Stimulated activated CD8-positive, alpha-beta memory T cell treated with anti-CD3 and anti-CD28 coated beads, Interleukin-4, amount 100 ng/mL, for 1 hour (primary cell): ENCODE data around the gene PROX1.

Experiments used
- DNase-seq, 2 donors: peaks; one replicate each; pipeline ENCODE4 v3.0.0-alpha.2; 2020; ENCODE audit warnings: low read depth in 2 of 2, low spot score in 1 of 2

Gene PROX1

DNA sequence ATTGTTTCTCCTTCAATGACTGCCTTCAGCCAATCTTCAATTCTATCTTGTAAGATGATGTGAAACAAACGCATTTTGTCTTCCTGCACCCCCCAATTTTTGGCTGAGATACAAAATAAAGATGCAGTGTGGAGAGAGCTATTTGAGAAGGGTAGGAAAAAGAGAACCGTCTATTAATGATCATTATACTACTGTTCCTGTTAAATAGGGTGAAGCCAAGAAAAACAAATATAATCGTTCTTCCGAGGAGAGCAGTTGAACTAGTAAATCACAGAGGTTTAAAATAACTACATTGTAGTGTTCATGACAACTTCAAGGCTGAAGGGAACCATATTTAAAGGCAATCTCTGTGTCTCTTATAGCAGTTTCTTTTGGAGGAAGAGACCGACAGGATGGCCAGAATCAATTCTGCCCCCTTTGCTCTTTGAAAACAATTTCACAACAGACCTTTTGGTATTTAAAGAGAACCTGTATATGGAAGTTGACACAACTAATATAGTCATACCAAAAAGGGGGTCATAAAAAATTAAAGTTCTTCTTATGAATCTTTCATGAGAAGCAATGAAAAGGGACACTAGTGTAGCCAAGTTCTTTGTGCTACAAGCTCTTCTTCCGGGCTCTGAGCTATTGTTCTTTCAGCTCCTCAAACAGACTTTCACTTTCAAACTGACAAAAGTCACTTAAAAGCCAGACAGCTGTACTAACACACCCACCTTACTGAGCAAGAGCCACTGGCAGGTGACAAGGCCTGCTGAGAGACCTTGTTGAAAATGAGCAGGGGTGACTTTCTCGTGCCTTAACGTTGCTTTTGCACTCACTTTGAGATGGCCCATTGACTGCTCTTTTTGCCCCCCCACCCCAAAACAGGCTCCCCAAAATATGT, 30.9 kb downstream of the PROX1 start:
- no peak for DNase-seq

DNA sequence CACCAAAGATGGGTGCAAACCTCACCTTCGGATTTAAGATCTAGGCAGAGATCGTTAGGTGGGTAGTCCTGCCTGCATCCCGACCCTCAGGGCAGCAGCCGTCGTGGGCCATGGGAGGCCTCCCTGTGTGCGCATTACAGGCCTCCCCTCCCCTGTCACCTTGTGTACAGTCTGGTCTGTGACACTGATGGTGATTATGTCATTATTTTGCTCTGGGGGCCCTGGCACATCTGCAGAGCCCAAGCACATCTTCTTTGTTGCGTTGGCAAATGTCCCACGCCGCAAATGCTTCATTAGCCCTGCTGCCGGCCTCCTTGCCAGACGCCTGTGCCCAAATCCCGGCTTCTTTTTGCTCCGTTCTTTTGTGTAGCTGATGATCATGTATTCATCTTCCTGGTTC, 31.7 kb downstream of the PROX1 start:
- DNase-seq, result no peak

- DNase-seq, result no peak
These were observed 33.5 kb downstream of the PROX1 start for GRCh38 chr1:214021321-214021720.

DNA sequence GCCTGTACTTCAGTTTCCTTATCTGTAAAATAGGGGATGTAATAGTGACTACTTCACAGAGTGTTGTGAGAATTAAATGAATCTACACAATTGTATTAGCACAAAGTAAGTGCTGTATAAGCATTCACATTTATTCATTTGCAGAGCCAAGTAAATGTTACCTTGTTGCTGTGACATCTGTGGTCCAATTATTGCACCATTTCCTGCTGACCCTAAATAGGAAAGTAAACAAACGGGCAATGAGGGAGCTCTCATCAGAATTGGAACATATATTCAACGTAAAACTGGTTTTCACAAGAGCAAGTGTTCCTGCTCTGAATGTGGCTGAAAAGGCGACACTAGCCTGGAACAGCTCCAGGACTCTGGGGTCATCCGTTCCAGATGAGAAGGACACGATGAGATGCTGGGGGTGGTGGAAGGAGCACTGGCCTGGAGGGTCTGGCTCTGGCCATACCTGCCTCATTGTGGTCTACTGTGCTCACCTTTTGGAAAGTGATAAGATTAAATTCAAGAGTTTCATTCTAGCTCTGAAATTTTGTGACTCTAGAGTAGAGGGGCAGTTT, 34.5 kb downstream of the PROX1 start:
- DNase-seq, result no peak

DNA sequence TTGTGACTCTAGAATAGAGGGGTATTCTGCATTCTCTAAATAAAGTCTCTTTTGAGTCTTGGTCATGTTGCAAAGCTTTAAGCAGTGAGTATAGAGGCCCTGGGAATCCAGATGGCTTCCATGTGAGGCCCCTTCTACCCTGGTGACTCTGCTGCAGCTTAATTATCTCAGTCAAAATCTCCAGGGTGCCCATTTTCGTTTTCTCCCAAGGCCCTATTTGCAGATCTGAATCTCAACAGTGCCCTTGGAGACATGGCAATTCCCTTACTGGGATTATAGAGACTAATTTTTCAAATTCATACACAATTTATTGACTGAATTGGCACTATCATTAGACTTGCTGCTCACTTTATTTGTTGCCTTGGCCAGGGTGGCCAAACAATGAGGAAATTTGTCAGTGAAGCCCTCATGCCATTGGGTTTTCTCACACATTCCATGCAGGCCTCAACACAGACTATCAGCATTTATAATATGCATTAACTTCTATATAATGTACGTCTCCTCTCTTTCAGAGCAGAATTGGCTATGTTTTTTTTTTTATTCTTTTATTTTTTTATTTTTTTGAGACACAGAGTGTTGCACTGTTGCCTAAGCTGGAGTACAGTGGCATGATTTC, 35.1 kb downstream of the PROX1 start:
- no peak for DNase-seq

DNA sequence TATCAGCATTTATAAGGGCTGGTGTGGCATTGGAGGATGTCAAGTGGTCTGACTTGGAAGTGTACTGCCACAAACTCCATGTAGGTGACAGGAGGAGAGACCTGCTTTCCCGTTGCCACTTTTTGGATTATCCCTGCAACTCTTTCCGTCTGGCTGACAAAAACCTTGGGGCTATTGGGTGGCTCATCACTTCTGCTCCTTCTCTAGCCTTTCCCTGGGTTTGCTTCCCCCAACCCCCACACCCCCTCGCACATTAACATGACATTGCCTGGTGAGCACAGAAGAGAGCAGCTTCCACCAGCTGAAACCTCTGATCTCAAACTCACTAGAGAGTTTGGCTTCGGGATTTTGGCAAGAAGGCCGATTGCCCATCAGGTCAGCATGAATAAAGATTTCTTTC, 39.2 kb downstream of the PROX1 start:
- DNase-seq, result no peak

DNA sequence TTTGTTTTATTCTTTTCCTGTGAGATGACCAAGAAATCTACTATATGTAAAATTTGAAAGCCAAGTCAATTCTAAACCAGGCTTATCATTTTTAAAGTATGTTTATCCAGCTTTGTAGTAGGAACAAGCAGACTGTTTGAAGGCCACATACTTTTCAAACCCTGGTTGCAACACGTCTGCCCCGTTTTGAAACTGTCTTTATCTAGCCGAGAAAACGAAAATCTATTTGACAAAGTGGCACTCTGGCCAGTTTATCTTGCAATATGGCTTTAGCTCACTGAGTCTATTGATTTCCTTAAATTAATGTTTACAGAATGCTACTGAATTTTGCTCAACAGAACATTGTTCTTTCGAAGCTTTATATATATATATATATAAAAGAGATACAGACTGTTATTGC, 39.7 kb downstream of the PROX1 start:
- DNase-seq, result no peak

- DNase-seq, result no peak
These were observed 40.3 kb downstream of the PROX1 start for GRCh38 chr1:214028095-214028494.

- DNase-seq, result no peak
These were observed 41.1 kb downstream of the PROX1 start for GRCh38 chr1:214028649-214029406.

GRCh38 chr1:214029796-214030195, 42.0 kb downstream of the PROX1 start:
- no peak for DNase-seq

DNA sequence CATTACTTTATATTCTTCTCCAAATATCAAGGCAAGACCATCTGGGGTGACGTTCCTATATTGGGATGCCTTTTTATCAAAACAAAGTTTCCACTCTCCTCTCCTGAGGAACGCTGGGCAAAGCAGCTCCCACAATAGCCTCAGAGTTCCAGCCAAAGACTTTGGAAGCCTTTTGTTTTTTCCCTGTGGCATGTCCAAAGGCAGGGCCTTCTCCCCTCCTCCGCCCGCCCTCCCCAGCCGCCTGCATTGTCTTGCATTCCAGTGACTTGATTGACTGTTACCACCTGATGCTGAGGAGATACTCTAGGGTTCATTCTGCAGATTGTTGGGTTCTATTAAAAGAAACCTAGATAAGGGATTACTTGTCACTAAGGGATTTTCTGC, 43.5 kb downstream of the PROX1 start:
- no peak for DNase-seq

- DNase-seq, result no peak
These were observed 49.7 kb downstream of the PROX1 start for GRCh38 chr1:214037468-214037867.

DNA sequence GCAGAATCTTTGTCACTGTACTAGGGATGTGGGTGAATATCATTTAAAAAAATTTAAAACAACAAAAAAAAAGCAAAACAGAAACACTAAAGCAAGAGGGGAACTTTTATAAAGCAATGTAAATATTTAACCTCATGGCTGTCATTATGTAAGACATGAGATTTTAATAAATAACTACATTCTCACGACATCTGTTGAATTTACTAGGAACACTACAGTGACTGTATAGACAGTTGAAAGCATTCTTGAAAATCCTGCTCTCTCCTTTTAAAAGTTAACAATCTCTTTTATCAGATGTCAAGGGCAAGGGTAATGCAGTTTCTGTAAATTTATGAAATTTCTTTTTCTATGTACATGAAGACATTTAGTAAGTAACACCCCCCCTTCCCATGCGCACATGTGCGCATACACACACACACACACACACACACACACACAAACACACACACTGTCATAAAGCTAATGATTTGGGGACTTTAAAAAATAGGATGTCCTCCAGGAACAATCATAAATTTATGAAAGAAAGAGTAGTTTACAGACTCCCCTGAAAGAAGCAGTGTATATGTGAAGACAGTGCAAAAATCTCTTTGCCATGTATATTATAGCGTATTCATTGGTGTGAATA, 51.7 kb downstream of the PROX1 start:
- DNase-seq, result no peak

DNA sequence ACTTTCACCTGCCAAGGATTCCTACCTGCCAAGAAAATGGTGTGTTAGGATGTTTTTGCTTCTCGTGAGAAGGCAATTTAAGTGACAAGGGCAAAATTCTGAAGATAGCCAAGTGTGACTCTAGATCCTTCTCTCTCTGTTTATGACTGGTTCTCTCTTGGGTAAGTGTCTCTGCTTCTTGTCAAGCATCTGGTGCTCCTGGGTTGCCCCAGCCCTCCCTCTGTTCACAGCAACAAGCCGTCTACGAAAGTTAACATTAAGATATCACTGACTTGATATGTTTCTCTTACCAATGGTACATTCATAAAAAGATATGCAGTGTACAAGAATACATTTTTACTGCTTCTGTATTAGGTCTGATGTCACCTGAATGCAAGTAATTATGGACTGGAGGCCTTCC, 55.4 kb downstream of the PROX1 start:
- DNase-seq, result no peak

- DNase-seq, result no peak
These were observed 56.9 kb downstream of the PROX1 start for GRCh38 chr1:214044438-214045214.

DNA sequence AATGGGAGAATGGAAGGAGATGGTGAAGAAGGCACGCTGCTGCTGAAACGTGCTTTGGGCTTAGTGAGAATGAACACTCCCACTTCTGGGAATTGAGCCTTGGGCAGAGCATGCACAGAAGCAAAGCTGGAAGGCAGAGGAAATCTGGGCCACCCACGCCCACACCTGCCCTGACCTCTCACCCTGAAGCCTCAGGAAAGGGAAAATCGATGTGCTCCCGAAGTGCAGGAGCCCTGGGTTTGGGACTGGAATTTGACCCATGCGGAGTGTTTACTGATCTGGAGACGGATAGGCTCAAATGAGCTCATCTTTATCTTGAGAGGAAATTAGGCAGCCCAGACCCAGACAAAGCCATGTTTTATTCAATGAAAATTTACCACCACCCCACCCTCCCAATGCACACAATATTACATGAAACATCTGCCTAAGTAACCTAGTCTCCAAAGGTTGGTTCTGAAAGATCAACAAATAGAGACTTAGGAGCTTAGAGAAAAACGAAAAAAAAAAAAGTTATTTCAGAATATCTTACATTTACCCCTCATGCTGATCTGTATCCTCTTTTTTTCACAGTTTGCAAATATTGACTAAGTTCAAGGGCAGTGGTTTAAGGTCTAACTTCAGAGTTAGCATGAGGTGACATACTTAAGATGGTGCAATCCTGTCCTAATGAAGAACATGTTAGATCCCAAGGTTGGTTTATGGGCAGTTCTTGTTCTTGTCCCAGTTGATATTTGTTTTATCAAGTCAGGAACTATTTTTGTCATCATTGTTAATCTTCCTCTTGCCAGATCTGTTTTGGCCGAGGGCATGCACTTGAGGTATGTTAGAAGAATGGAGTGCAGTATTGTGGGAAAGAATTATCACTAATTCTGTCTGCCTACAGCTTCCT, 63.0 kb downstream of the PROX1 start:
- DNase-seq, result no peak

DNA sequence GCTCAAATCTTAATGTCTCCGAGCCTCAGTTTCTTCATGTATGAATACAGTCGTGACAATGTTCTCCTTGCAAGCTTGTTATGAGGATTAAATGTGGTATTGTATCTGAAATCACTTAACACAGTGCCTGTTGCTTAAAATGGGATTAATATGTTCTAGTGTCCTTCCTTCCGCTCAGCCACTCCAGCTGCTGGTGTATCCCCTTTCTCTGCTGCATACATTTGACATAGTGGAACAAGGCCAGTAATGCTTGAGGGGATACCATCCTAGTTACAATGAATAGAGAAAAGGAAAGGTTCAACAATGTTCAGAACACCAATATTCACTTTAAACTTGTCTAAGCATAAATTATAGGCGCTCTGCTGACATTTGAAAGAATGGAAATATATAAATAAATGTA, 64.0 kb downstream of the PROX1 start:
- no peak for DNase-seq

DNA sequence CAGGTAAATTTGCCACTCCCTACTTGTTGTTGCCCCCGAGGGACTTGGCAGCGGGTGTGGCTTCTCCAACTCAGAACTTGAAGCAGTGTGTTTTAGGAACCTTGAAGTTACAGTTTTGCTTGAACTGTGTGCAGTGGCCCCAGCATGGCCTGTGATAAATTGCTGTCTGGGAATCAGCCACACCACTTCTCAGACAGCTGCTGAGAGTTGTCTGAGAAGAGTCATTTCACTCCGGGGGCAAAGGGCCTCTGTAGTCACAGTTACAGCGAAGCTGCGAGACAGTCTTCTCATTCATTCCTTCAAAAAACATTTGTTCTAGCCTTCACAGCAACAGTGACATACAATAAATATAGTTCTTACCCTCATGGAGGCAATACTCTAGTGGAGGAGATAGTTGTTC, 70.3 kb downstream of the PROX1 start:
- DNase-seq, result no peak

DNA sequence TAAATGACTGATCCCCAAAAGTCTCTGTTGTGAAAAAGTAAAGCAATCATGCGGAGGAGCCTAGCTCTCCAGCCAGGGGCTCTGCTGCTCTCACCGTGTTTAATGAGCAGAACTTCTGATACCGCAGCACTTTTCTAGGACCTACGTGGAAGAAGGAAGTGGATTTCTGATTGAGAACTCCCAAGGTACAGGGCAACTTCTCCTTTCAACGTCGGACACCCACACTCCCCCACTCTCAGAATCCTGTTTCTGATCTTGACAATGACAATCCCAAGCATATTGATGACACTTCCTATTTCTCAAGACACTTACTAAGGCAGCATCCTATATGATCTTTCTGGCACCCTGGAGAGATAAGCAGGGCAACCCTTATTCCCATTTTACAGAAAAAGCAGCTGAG, 78.4 kb downstream of the PROX1 start:
- no peak for DNase-seq

DNA sequence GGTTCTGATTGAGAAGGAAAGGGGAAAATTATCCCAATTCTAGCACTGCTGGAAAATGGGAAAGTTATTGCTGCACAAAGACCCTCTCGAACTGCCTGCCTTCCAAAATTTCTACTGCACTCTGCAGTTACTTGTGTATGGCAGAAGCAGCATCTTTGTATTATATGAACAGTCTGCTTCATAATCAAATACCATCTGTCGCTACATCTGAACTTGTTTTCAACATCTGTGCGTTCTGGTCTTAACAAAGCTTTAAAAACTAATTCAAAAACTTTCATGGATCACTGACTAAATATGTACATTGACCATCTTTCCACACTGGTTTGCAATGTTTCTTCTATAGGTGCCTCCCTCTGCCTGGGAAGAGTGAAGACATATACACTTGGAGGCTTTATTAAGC, 79.2 kb downstream of the PROX1 start:
- no peak for DNase-seq
